OCI-LY7 (cell line): ENCODE results near the gene RASGRP2.

Source experiments
- EZH2phosphoT487 ChIP-seq: fragments of 200-600 bp; sonication (generic); IDR thresholded peaks from 2 replicates; pipeline ENCODE4 v1.6.1; 2018; ENCODE audit warnings: low read depth, borderline replicate concordance, mild to moderate bottlenecking, mixed run types, antibody characterized with exemption, low read length, moderate library complexity, mixed read lengths
- TF ChIP-seq, protein P1 (sequence below): fragments of 200-600 bp; sonication (generic); conservative IDR thresholded peaks from 2 replicates; pipeline ENCODE4 v1.5.1; 2014; ENCODE audit warnings: mild to moderate bottlenecking, antibody characterized with exemption, low read length, moderate library complexity, mixed read lengths

DNA sequence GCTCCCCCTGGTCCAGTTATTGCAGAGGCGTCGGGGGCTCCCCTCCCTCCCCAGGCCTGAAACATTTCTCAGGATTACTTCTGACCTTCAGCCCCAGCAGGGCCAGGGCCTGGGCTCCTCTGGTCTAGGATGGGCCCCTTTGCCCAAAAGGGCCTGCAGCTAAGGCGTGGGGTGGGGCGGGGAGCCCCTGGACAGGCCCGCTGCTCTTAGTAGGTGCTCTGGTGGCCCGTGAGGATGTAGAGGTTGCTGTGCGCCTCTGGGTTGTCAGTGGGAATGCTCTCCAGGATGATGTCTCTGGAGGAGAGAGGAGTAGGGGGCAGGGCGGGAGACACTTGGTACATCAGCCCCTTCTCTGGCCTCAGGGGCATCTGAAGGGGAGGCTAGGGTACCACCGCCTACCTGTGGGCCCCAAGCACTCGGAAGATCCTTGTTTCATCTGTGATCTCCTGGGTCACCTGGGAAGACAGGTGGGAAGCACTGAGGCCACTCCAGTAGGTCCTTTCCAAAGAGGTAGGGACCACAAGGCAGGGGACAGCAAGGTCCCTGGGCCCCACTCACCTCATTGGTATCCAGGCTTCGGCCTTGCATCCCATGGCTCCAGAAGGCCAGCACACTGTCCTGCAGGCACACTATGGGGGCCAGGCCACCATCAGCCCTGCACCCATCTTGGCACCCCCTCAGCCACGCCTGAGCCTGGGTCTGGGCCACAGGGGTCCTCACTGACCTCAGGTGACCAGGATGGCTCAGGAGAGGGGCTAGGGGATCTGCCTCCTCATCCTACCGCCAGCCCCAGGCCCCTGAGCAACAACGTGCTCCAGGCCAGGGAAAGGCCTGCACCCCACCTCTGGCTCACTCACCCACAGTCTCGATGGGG lies 45.6 kb upstream of the RASGRP2 start:
- TF ChIP-seq, protein P1, sequence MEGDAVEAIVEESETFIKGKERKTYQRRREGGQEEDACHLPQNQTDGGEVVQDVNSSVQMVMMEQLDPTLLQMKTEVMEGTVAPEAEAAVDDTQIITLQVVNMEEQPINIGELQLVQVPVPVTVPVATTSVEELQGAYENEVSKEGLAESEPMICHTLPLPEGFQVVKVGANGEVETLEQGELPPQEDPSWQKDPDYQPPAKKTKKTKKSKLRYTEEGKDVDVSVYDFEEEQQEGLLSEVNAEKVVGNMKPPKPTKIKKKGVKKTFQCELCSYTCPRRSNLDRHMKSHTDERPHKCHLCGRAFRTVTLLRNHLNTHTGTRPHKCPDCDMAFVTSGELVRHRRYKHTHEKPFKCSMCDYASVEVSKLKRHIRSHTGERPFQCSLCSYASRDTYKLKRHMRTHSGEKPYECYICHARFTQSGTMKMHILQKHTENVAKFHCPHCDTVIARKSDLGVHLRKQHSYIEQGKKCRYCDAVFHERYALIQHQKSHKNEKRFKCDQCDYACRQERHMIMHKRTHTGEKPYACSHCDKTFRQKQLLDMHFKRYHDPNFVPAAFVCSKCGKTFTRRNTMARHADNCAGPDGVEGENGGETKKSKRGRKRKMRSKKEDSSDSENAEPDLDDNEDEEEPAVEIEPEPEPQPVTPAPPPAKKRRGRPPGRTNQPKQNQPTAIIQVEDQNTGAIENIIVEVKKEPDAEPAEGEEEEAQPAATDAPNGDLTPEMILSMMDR, result no peak
- no peak for TF ChIP-seq EZH2phosphoT487
